Prostate gland (tissue), 2 donors: Measurements from ENCODE around the gene COLGALT1. TPM values are rescaled to one million over a fixed set of nuclear protein-coding genes. Genes with fewer than 3 reads are reported as not detected.

Experiments used
- DNase-seq: peaks from one replicate; pipeline ENCODE4 v3.0.0-alpha.2; 2019; ENCODE audit warnings: low spot score
- H3K27ac ChIP-seq, 2 donors: fragments of 200-600 bp; sonication (generic); 2 replicates each; pipeline ENCODE4 v1.5.1; 2017 to 2019
- H3K27me3 ChIP-seq: fragments of 200-600 bp; sonication (generic); replicated peaks from 2 replicates; pipeline ENCODE4 v1.5.1; 2019; ENCODE audit not compliant: insufficient read depth
- H3K36me3 ChIP-seq, 2 donors: fragments of 200-600 bp; sonication (generic); 1 replicate in 1 of 2; 2 replicates in 1 of 2; pipeline versions ENCODE4 v1.5.1 to v1.8.1; 2017 to 2019
- H3K4me1 ChIP-seq: fragments of 200-600 bp; sonication (generic); replicated peaks from 2 replicates; pipeline ENCODE4 v1.5.1; 2019
- H3K4me3 ChIP-seq, 2 donors: fragments of 200-600 bp; sonication (generic); 2 replicates each; pipeline ENCODE4 v1.5.1; 2017 to 2019
- H3K9me3 ChIP-seq: fragments of 200-600 bp; sonication (generic); 2 replicates; pipeline ENCODE4 v1.5.1; 2017
- POLR2A ChIP-seq: fragments of 450-650 bp; IDR thresholded peaks from one replicate; pipeline ENCODE4 v1.6.1; 2016; ENCODE audit warnings: antibody characterized with exemption, mild to moderate bottlenecking
- POLR2AphosphoS5 ChIP-seq: sonication (generic); formaldehyde crosslinking; IDR thresholded peaks from one replicate; pipeline ENCODE4 v1.6.1; 2017; ENCODE audit warnings: antibody characterized with exemption
- WGBS: methylation state at CpG from one replicate; pipeline ENCODE4 v1.1.5; 2018; 5-methylcytosine and 5-hydroxymethylcytosine counted together
- intact Hi-C: fragments of 100-400 bp; cut with DNase I; formaldehyde crosslinking; loops from one replicate; pipeline ENCODE4 v1.14.2; 2022
- total RNA-seq, 2 donors: library from RNA; depleted of rRNA; stranded (reverse); fragments of >200 nt; gene quantifications; one replicate each; pipeline ENCODE4 v1.1.0, GENCODE V29; 2016
- TF ChIP-seq, protein P1 (sequence below), 4 experiments: fragments of 200-600 bp in 2 of 4; fragments of 450-650 bp in 2 of 4; sonication (generic) in 2 of 4; IDR thresholded peaks; 1 replicate in 3 of 4; 2 replicates in 1 of 4; pipeline ENCODE4 v1.5.1; 2016 to 2019; ENCODE audit warnings: antibody characterized with exemption in 4 of 4, mild to moderate bottlenecking in 2 of 4, moderate library complexity in 2 of 4

COLGALT1 gene
- total RNA-seq, 2 donors from 2014 or later = 29.3 to 85.1 TPM

DNA sequence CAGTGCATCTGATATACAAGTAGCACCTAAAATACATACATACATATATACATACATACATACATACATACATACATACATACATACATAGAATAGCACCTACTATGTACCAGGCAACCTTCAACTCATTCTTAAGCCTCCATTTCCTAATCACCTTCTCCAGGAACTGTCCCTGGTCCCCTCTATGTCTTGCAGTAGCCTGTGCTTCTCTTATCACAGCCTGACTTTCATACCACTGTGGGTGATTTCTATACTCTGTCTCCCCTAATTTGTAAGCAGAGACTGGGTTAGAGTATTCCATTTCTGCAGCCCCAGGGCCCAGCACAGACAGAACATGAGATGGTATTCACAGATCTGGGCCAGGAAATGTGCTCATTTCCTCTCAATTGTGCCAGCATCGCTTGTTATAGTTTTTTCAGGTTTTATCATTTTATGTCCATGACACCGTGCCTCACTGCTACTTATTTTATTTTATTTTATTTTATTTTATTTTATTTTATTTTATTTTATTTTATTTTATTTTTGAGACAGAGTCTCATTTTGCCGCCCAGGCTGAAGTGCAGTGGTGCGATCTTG, 14.2 kb upstream of the COLGALT1 start:
- Histone ChIP-seq H3K4me3 (no peak overlapping the region), H3K27me3 (no peaks in the 10 kb centered on the region), H3K36me3 (no peaks in the 10 kb centered on the region), H3K9me3 (no peaks in the 10 kb centered on the region), H3K27ac (no peak overlapping the region), H3K4me1 (no peaks in the 10 kb centered on the region)
- intact Hi-C loops = no loop called here
- WGBS = 86% methylated on average over 4 of the region's 4 CpGs
- TF ChIP-seq POLR2A (no peak), POLR2AphosphoS5 (no peak)
- TF ChIP-seq, protein P1, sequence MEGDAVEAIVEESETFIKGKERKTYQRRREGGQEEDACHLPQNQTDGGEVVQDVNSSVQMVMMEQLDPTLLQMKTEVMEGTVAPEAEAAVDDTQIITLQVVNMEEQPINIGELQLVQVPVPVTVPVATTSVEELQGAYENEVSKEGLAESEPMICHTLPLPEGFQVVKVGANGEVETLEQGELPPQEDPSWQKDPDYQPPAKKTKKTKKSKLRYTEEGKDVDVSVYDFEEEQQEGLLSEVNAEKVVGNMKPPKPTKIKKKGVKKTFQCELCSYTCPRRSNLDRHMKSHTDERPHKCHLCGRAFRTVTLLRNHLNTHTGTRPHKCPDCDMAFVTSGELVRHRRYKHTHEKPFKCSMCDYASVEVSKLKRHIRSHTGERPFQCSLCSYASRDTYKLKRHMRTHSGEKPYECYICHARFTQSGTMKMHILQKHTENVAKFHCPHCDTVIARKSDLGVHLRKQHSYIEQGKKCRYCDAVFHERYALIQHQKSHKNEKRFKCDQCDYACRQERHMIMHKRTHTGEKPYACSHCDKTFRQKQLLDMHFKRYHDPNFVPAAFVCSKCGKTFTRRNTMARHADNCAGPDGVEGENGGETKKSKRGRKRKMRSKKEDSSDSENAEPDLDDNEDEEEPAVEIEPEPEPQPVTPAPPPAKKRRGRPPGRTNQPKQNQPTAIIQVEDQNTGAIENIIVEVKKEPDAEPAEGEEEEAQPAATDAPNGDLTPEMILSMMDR (IDR thresholded peaks at IDR 0.05) = no peak
- no peak for DNase-seq

DNA sequence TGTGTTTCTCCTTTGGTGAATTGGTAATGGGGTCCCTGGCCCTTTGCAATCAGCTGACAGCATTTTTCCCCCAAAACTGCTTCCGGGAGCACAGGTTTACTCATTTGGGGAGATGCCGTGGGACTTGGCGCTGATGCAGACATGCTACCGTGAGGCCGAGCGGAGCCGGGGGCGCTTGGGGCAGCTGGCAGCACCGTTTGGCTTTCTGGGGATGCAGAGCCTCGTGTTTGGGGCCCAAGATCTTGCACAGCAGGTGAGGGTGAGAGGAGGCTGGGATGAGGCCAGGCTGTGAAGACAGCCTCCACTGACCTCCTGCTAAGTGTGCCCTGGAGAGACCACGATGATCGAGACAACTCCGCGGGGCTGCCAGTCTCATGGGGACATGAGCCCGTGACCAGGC, 13.4 kb upstream of the COLGALT1 start:
- H3K36me3 ChIP-seq = no peaks in the 10 kb centered on the region
- no peaks in the 10 kb centered on the region for H3K27me3 ChIP-seq
- H3K27ac ChIP-seq = no peak overlapping the region
- H3K9me3 ChIP-seq = no peaks in the 10 kb centered on the region
- intact Hi-C loops = no loop called here
- TF ChIP-seq POLR2AphosphoS5 = no peak
- no peak for TF ChIP-seq POLR2A
- TF ChIP-seq, protein P1 (IDR thresholded peaks at IDR 0.05) = no peak
- H3K4me1 ChIP-seq = no peaks in the 10 kb centered on the region
- H3K4me3 ChIP-seq = no peak overlapping the region
- WGBS = 59% methylated on average over 15 of the region's 15 CpGs
- DNase-seq = no peak

DNA sequence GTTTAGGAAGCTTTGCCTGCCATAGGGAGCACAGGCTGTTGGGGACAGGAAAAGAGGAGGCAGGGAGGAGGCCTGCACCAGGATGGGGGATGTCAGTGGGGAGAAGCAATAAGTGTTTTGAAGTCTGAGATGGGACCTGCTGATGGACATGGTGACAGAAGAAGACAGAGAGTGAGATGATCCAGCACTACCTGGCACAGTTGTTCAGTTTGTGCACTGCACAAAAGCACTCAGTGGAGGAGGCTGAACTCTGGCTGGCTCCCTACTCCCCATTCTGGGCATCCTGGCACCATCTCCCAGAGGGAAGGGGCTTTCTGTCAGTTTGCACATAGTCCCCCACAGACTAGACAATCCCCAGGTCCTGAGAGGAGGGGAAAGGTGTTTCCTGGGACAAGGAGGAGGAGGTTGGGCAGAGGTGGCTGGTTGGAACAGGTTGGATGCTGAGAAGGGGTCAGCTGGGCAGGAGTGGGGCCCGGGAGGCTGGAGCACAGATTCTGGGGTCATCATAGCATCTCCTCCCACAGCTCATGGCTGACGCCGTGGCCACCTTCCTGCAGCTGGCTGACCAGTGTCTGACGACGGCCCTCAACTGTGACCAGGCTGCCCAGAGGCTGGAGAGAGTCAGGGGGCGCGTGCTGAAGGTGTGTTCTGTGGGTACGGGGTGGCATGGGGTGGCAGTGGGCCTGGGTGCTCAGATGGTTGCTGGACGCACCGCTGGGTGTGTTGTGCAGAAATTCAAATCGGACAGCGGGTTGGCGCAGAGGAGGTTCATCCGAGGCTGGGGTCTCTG, 12.5 kb upstream of the COLGALT1 start:
- TF ChIP-seq POLR2AphosphoS5 (no peak), POLR2A (no peak)
- TF ChIP-seq, protein P1 (IDR thresholded peaks at IDR 0.05) = no peak

DNA sequence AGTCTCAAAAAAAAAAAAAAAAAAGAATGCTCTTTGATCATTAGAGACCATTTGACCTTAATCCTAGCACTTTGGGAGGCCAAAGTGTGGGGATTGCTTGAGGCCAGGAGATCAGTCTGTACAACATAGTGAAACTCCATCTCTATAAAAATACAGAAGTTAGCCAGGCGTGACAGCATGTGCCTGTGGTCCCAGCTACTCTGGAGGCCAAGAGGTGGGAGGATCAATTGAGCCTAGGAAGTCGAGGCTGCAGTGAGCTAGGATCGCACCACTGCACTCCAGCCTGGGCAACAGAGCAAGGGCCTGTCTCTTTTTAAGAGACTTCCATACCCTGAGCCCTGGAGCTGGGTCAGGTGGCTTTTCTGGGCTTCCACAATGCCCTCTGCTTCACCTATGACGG, 11.5 kb upstream of the COLGALT1 start:
- Histone ChIP-seq H3K4me1 (no peaks in the 10 kb centered on the region), H3K4me3 (no peak overlapping the region), H3K36me3 (no peaks in the 10 kb centered on the region), H3K27ac (no peak overlapping the region), H3K27me3 (no peaks in the 10 kb centered on the region), H3K9me3 (no peaks in the 10 kb centered on the region)
- TF ChIP-seq POLR2A (no peak), POLR2AphosphoS5 (no peak)
- TF ChIP-seq, protein P1 (IDR thresholded peaks at IDR 0.05) = no peak
- intact Hi-C loops = no loop called here
- 68% methylated on average over 4 of the region's 4 CpGs for WGBS
- DNase-seq = no peak

More for the DNA sequence above, 12.5 kb upstream of the COLGALT1 start:
- H3K4me3 ChIP-seq = no peak overlapping the region
- intact Hi-C loops = no loop called here
- H3K27me3 ChIP-seq = no peaks in the 10 kb centered on the region
- no peaks in the 10 kb centered on the region for H3K36me3 ChIP-seq
- DNase-seq = no peak
- H3K27ac ChIP-seq = no peak overlapping the region
- H3K9me3 ChIP-seq = no peaks in the 10 kb centered on the region
- 79% methylated on average over 14 of the region's 14 CpGs for WGBS
- H3K4me1 ChIP-seq = no peaks in the 10 kb centered on the region

DNA sequence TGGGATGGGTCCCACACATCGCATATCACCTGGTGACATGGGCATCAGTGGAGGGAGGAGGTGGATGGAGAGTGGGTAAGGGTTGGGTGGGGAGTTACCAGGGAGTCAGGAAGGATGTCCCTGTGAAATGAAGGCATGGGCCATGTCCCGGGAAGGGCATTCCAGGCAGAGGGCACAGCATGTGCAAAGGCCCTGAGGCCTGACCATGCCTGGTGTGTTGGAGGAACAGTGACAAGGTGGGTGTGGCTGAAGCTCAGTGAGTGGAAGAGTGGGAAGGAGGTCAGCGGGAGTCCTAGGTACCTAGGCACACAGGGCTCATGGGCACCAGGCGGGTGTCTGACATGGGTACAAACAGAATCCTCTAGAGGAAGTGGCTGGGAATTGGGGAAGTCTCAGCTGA, 11.0 kb upstream of the COLGALT1 start:
- TF ChIP-seq POLR2AphosphoS5 (no peak), POLR2A (no peak)
- TF ChIP-seq, protein P1 (IDR thresholded peaks at IDR 0.05) = no peak
- DNase-seq = no peak
- no peaks in the 10 kb centered on the region for H3K4me1 ChIP-seq
- intact Hi-C loops = no loop called here
- no peak overlapping the region for H3K27ac ChIP-seq
- H3K27me3 ChIP-seq = no peaks in the 10 kb centered on the region
- H3K9me3 ChIP-seq = no peaks in the 10 kb centered on the region
- no peak overlapping the region for H3K4me3 ChIP-seq
- no peaks in the 10 kb centered on the region for H3K36me3 ChIP-seq
- 96% methylated on average over 4 of the region's 4 CpGs for WGBS
